ENCODE data around the gene USP44. TPM values are rescaled to one million over a fixed set of nuclear protein-coding genes. Genes with fewer than 3 reads are reported as not detected.

USP44 gene
- total and polyA plus RNA-seq, 2 of the 13 experiments (the other 11 are each of a cell fraction or from before 2014, with no cell fraction given), result 0.05 to 0.07 TPM

DNA sequence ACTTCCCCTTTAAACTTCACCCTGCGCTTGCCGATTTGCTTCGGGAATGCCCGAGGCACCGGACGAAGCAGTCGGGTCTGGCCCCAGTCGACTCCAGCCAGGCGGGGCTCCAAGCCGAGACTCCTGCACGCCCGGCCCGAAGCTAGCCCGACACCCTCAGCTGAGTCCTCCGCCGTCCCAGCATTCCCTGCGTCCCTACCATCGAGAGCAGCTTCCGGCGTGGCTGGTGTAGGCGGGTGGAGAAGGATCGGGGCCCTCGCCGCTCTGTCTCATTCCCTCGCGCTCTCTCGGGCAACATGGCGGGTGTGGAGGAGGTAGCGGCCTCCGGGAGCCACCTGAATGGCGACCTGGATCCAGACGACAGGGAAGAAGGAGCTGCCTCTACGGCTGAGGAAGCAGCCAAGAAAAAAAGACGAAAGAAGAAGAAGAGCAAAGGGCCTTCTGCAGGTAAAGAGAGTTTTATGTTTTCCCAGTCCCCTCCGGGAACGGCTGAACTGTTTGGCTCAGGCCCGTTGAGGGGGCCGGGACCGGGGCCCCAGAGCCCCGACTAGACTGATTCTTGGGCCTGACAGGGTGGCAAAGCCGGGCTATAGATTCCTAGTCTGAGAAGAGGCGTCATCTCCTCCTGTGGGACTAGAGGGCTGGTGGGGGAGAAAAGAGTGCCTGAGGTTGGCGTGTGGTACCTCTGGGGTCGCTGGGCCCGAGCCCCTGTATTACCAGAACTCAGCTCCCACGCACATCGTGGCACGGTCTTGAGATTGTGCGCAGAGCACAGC is 77.2 kb downstream of the USP44 start, which contains the start of gene METAP2 (continued):
- TF ChIP-seq, protein P1, sequence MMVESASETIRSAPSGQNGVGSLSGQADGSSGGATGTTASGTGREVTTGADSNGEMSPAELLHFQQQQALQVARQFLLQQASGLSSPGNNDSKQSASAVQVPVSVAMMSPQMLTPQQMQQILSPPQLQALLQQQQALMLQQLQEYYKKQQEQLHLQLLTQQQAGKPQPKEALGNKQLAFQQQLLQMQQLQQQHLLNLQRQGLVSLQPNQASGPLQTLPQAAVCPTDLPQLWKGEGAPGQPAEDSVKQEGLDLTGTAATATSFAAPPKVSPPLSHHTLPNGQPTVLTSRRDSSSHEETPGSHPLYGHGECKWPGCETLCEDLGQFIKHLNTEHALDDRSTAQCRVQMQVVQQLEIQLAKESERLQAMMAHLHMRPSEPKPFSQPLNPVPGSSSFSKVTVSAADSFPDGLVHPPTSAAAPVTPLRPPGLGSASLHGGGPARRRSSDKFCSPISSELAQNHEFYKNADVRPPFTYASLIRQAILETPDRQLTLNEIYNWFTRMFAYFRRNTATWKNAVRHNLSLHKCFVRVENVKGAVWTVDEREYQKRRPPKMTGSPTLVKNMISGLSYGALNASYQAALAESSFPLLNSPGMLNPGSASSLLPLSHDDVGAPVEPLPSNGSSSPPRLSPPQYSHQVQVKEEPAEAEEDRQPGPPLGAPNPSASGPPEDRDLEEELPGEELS (CRISPR knock-in tag; IDR thresholded peaks at IDR 0.05), result peak; percentile 46; the same call in 1 of the 2 replicates
- TF ChIP-seq ZFP36L1 (CRISPR knock-in tag; IDR thresholded peaks at IDR 0.05), result no peak
- TF ChIP-seq ZFX (CRISPR knock-in tag; IDR thresholded peaks at IDR 0.05; ENCODE audit: low read depth), result peak; percentile 98
- TF ChIP-seq, protein P2, sequence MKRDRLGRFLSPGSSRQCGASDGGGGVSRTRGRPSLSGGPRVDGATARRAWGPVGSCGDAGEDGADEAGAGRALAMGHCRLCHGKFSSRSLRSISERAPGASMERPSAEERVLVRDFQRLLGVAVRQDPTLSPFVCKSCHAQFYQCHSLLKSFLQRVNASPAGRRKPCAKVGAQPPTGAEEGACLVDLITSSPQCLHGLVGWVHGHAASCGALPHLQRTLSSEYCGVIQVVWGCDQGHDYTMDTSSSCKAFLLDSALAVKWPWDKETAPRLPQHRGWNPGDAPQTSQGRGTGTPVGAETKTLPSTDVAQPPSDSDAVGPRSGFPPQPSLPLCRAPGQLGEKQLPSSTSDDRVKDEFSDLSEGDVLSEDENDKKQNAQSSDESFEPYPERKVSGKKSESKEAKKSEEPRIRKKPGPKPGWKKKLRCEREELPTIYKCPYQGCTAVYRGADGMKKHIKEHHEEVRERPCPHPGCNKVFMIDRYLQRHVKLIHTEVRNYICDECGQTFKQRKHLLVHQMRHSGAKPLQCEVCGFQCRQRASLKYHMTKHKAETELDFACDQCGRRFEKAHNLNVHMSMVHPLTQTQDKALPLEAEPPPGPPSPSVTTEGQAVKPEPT (CRISPR knock-in tag; IDR thresholded peaks at IDR 0.05; ENCODE audit: low read depth), result peak; percentile 84; the same call in 1 of the 2 replicates
- TF ChIP-seq, protein P3, sequence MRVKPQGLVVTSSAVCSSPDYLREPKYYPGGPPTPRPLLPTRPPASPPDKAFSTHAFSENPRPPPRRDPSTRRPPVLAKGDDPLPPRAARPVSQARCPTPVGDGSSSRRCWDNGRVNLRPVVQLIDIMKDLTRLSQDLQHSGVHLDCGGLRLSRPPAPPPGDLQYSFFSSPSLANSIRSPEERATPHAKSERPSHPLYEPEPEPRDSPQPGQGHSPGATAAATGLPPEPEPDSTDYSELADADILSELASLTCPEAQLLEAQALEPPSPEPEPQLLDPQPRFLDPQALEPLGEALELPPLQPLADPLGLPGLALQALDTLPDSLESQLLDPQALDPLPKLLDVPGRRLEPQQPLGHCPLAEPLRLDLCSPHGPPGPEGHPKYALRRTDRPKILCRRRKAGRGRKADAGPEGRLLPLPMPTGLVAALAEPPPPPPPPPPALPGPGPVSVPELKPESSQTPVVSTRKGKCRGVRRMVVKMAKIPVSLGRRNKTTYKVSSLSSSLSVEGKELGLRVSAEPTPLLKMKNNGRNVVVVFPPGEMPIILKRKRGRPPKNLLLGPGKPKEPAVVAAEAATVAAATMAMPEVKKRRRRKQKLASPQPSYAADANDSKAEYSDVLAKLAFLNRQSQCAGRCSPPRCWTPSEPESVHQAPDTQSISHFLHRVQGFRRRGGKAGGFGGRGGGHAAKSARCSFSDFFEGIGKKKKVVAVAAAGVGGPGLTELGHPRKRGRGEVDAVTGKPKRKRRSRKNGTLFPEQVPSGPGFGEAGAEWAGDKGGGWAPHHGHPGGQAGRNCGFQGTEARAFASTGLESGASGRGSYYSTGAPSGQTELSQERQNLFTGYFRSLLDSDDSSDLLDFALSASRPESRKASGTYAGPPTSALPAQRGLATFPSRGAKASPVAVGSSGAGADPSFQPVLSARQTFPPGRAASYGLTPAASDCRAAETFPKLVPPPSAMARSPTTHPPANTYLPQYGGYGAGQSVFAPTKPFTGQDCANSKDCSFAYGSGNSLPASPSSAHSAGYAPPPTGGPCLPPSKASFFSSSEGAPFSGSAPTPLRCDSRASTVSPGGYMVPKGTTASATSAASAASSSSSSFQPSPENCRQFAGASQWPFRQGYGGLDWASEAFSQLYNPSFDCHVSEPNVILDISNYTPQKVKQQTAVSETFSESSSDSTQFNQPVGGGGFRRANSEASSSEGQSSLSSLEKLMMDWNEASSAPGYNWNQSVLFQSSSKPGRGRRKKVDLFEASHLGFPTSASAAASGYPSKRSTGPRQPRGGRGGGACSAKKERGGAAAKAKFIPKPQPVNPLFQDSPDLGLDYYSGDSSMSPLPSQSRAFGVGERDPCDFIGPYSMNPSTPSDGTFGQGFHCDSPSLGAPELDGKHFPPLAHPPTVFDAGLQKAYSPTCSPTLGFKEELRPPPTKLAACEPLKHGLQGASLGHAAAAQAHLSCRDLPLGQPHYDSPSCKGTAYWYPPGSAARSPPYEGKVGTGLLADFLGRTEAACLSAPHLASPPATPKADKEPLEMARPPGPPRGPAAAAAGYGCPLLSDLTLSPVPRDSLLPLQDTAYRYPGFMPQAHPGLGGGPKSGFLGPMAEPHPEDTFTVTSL (CRISPR knock-in tag; IDR thresholded peaks at IDR 0.05; ENCODE audit: borderline replicate concordance), result no peak; the same call in 1 of the 2 replicates
- TF ChIP-seq ELF4 (CRISPR knock-in tag; IDR thresholded peaks at IDR 0.05; ENCODE audit: borderline replicate concordance), result no peak
- no peak for TF ChIP-seq SMAD9 (CRISPR knock-in tag; IDR thresholded peaks at IDR 0.05)
- no peak for TF ChIP-seq TCF7L2 (IDR thresholded peaks at IDR 0.05; ENCODE audit: low read depth, low read length)
- peak; percentile 78; the same call in 1 of the 2 replicates for TF ChIP-seq TBX2 (CRISPR knock-in tag; IDR thresholded peaks at IDR 0.05; ENCODE audit: borderline replicate concordance)
- 0 out of 2 replicates have a peak, but pooled peaks have one; percentile 29 for TF ChIP-seq JUND (CRISPR knock-in tag; IDR thresholded peaks at IDR 0.05)
- no peak for TF ChIP-seq ZBTB8A (CRISPR knock-in tag; IDR thresholded peaks at IDR 0.05; ENCODE audit: borderline replicate concordance, low read depth)
- no peak for TF ChIP-seq RELA (CRISPR knock-in tag; IDR thresholded peaks at IDR 0.05)
- TF ChIP-seq RFXANK (CRISPR knock-in tag; IDR thresholded peaks at IDR 0.05), result no peak
- TF ChIP-seq, protein P4, sequence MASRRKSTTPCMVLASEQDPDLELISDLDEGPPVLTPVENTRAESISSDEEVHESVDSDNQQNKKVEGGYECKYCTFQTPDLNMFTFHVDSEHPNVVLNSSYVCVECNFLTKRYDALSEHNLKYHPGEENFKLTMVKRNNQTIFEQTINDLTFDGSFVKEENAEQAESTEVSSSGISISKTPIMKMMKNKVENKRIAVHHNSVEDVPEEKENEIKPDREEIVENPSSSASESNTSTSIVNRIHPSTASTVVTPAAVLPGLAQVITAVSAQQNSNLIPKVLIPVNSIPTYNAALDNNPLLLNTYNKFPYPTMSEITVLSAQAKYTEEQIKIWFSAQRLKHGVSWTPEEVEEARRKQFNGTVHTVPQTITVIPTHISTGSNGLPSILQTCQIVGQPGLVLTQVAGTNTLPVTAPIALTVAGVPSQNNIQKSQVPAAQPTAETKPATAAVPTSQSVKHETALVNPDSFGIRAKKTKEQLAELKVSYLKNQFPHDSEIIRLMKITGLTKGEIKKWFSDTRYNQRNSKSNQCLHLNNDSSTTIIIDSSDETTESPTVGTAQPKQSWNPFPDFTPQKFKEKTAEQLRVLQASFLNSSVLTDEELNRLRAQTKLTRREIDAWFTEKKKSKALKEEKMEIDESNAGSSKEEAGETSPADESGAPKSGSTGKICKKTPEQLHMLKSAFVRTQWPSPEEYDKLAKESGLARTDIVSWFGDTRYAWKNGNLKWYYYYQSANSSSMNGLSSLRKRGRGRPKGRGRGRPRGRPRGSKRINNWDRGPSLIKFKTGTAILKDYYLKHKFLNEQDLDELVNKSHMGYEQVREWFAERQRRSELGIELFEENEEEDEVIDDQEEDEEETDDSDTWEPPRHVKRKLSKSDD (CRISPR knock-in tag; IDR thresholded peaks at IDR 0.05; ENCODE audit: low read depth), result peak; percentile 79; the same call in 1 of the 2 replicates

All from HepG2 (cell line).